Nephron progenitor cell (in vitro differentiated cells): ENCODE measurements around the gene SCN3A.

Source experiments
- DNase-seq: peaks from one replicate; pipeline ENCODE4 v3.0.0; 2021
- H3K27ac Mint-ChIP-seq: 2 replicates; pipeline ENCODE4 v1.8.0; 2021; ENCODE audit warnings: mild to moderate bottlenecking, moderate library complexity, mixed read lengths
- H3K27me3 Mint-ChIP-seq: 2 replicates; pipeline ENCODE4 v1.8.0; 2021; ENCODE audit warnings: mild to moderate bottlenecking, low read depth, mixed read lengths; ENCODE audit not compliant: poor library complexity
- H3K36me3 Mint-ChIP-seq: 2 replicates; pipeline ENCODE4 v1.8.0; 2021; ENCODE audit warnings: low read depth, mixed read lengths
- H3K4me1 Mint-ChIP-seq: 2 replicates; pipeline ENCODE4 v1.8.0; 2021; ENCODE audit warnings: mixed read lengths
- H3K4me3 Mint-ChIP-seq: 2 replicates; pipeline ENCODE4 v1.8.0; 2021; ENCODE audit warnings: mild to moderate bottlenecking, moderate library complexity, mixed read lengths
- H3K9me3 Mint-ChIP-seq: 2 replicates; pipeline ENCODE4 v1.8.0; 2021; ENCODE audit warnings: mild to moderate bottlenecking, moderate library complexity, mixed read lengths
- TF ChIP-seq, protein P1 (sequence below): fragments of 200-600 bp; sonication (generic); IDR thresholded peaks from 2 replicates; pipeline ENCODE4 v1.5.0; 2021; ENCODE audit warnings: antibody characterized with exemption

The SCN3A gene

DNA sequence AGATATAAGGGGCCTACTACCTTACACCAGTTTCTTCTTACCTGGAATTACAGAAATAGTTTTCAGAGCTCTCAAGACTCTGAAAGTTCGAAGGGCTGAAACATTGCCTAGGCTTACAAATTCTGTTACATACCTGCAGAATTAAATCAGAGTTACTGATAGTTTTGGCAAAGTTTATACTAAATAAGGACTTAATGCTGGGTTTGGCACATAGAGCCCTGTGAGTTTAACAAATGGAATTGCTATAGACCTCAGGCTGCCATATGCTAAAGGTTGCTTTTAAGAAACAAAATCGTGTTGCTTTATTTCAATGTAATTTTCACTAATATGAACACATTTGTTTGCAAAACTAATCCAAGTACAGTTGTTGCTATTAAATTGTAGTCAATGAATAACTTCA, 40.1 kb downstream of the SCN3A start:
- Mint-ChIP-seq H3K27ac (no peak overlapping the region), H3K27me3 (peaks cover 3% of the 10 kb centered on the region), H3K4me1 (no peaks in the 10 kb centered on the region), H3K36me3 (no peaks in the 10 kb centered on the region), H3K4me3 (no peak overlapping the region), H3K9me3 (no peaks in the 10 kb centered on the region)
- DNase-seq = no peak
- TF ChIP-seq, protein P1, sequence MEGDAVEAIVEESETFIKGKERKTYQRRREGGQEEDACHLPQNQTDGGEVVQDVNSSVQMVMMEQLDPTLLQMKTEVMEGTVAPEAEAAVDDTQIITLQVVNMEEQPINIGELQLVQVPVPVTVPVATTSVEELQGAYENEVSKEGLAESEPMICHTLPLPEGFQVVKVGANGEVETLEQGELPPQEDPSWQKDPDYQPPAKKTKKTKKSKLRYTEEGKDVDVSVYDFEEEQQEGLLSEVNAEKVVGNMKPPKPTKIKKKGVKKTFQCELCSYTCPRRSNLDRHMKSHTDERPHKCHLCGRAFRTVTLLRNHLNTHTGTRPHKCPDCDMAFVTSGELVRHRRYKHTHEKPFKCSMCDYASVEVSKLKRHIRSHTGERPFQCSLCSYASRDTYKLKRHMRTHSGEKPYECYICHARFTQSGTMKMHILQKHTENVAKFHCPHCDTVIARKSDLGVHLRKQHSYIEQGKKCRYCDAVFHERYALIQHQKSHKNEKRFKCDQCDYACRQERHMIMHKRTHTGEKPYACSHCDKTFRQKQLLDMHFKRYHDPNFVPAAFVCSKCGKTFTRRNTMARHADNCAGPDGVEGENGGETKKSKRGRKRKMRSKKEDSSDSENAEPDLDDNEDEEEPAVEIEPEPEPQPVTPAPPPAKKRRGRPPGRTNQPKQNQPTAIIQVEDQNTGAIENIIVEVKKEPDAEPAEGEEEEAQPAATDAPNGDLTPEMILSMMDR = no peak

DNA sequence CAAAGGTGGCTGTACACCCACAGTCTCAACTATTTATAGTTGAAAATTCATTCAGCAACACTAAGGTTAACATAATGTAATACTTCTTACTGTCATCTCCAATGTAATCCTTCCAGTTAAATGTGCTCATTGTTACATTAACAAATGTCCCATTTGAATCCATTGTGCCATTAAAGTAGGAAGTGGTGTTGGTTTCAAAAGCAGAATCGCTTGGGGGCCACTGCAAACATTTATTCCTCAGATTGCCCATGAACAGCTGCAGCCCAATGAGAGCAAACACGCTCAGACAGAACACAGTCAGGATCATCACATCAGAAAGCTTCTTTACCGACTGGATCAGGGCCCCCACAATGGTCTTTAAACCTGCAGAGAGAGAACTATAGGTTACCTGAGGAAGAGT, 41.4 kb downstream of the SCN3A start:
- H3K36me3 Mint-ChIP-seq = no peaks in the 10 kb centered on the region
- H3K4me1 Mint-ChIP-seq = no peaks in the 10 kb centered on the region
- DNase-seq = no peak
- no peaks in the 10 kb centered on the region for H3K9me3 Mint-ChIP-seq
- no peak overlapping the region for H3K27ac Mint-ChIP-seq
- no peaks in the 10 kb centered on the region for H3K27me3 Mint-ChIP-seq
- TF ChIP-seq, protein P1 = no peak
- no peak overlapping the region for H3K4me3 Mint-ChIP-seq

DNA sequence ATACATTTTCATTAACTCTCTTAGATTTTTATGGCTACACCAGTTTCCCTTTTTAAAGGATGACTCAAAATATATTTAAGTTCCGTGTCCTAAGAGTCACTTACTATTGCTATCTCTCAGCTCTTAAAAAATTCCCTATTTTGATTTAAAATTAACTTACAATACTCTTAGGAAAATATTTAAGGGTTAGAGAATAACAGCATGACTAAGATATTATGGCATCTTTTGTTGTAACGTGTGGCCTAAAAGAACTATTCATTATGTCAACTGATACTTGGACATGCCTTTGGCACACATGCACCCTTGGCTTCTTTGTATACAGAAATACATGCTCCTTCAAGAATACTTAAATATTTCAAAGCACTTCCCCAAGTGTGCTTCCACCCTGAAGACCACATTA, 42.3 kb downstream of the SCN3A start:
- TF ChIP-seq, protein P1 = no peak
- Mint-ChIP-seq H3K36me3 (no peaks in the 10 kb centered on the region), H3K27me3 (no peaks in the 10 kb centered on the region), H3K4me1 (no peaks in the 10 kb centered on the region), H3K4me3 (no peak overlapping the region), H3K27ac (no peak overlapping the region), H3K9me3 (no peaks in the 10 kb centered on the region)
- no peak for DNase-seq

DNA sequence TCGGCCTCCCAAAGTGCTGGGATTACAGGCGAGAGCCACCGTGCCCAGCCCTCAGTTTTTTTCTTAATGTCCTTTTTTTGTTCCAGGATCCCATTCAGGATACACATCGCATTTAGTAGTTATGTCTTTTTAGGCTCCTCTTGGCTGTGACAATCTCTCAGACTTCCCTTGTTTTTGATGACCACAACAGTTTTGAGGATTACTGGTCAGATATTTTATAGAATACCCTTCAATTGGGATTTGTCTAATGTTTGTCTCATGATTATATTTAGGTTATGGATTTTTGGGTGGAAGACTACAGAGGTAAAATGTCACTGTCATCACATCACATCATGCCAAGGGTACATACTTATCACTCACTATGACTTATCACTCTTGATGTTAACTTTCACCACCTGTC, 46.7 kb downstream of the SCN3A start:
- Mint-ChIP-seq H3K9me3 (no peaks in the 10 kb centered on the region), H3K36me3 (no peaks in the 10 kb centered on the region), H3K4me3 (no peak overlapping the region), H3K27ac (no peak overlapping the region), H3K4me1 (no peaks in the 10 kb centered on the region), H3K27me3 (no peaks in the 10 kb centered on the region)
- DNase-seq = no peak
- TF ChIP-seq, protein P1 = no peak

DNA sequence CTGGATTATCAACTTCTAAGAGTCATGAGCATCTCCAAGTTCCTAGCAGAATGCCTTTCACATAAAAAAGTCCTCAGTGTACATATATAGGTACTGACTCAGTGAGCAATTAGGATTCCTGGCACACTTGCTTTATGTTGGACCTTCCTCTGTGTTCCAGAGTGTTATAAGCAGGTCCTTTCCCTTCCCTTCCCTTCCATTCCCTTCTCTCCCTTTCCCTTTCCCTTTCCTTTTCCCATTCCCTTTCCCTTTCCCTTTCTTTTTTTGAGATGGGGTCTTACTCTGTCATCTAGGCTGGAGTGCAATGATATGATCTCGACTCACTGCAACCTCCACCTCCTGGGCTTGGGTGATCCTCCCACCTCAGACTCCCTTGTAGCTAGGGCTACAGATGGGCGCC, 48.7 kb downstream of the SCN3A start:
- DNase-seq = no peak
- no peak overlapping the region for H3K27ac Mint-ChIP-seq
- H3K36me3 Mint-ChIP-seq = no peaks in the 10 kb centered on the region
- no peaks in the 10 kb centered on the region for H3K4me1 Mint-ChIP-seq
- no peak overlapping the region for H3K4me3 Mint-ChIP-seq
- no peaks in the 10 kb centered on the region for H3K27me3 Mint-ChIP-seq
- no peaks in the 10 kb centered on the region for H3K9me3 Mint-ChIP-seq
- TF ChIP-seq, protein P1 = no peak

DNA sequence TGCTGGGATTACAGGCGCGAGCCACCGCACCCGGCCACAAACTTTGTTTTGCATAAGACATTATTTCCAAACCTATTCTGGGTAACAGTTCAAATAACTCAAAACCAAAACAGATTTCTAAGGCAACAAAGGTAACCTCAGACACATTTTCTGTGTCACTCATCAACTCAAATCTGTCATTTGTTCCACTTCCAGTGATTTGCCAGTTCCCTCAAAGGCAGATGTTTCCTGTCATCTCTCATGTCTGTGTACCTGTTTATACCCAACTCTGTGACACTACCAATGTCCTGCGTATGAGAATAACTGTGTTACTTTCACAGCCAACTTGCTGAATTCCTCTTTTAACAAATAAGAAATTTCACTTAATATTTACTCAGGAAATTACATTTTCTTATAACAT, 54.4 kb downstream of the SCN3A start:
- Mint-ChIP-seq H3K9me3 (no peaks in the 10 kb centered on the region), H3K27me3 (no peaks in the 10 kb centered on the region), H3K27ac (no peak overlapping the region), H3K4me1 (no peaks in the 10 kb centered on the region), H3K4me3 (no peak overlapping the region), H3K36me3 (no peaks in the 10 kb centered on the region)
- no peak for DNase-seq
- TF ChIP-seq, protein P1 = no peak
